IMR-90 (cell line): Measurements from ENCODE around the gene SPANXN3. TPM values are rescaled to one million over a fixed set of nuclear protein-coding genes. Genes with fewer than 3 reads are reported as not detected.

ENCODE experiments used
- ATAC-seq: fragments of 200-7000 bp; cut with Tn5 transposase; 2 replicates; pipeline ENCODE4 v1.9.1; 2020; ENCODE audit warnings: low read depth, mild to moderate bottlenecking, moderate library complexity
- BruUV-seq: library from RNA; stranded (reverse); fragments of 400-500 nt; replicated peaks from 2 replicates; lab custom pipeline; 2021; lab: Mats Ljungman, UMichigan
- CTCF ChIA-PET: fragments of 300-600 bp; formaldehyde crosslinking; extraction: SDS; loops from one replicate; lab custom pipeline; 2021; ENCODE audit warnings: antibody characterized with exemption; lab: Yijun Ruan, JAX
- POLR2A ChIA-PET: fragments of 300-600 bp; sonication (Branson Sonifier 250); formaldehyde crosslinking; loops from one replicate; lab custom pipeline; 2022; ENCODE audit warnings: antibody characterized with exemption; ENCODE audit not compliant: unreplicated experiment; lab: Charles Lee
- DNase-seq: peaks from one replicate; pipeline ENCODE4 v3.0.0; 2013
- H2AFZ ChIP-seq: replicated peaks from 2 replicates; pipeline ENCODE3; 2013; ENCODE audit warnings: low read length, mild to moderate bottlenecking; ENCODE audit not compliant: poor library complexity
- H2AK5ac ChIP-seq: 2 replicates; pipeline ENCODE4 v1.6.1; 2013; ENCODE audit warnings: low read depth, low read length, inconsistent platforms
- H2AK9ac ChIP-seq: replicated peaks from 2 replicates; pipeline ENCODE3; 2013; ENCODE audit warnings: mild to moderate bottlenecking, low read depth, low read length, moderate library complexity; ENCODE audit not compliant: poor library complexity
- H2BK120ac ChIP-seq: 2 replicates; pipeline ENCODE4 v1.6.1; 2013; ENCODE audit warnings: low read depth, low read length, inconsistent platforms
- H2BK15ac ChIP-seq: 3 replicates; pipeline ENCODE4 v1.6.1; 2013; ENCODE audit warnings: low read depth, low read length, inconsistent platforms
- H2BK20ac ChIP-seq: 2 replicates; pipeline ENCODE4 v1.6.1; 2013; ENCODE audit warnings: low read depth, mild to moderate bottlenecking, inconsistent platforms, low read length, moderate library complexity
- H2BK5ac ChIP-seq: 2 replicates; pipeline ENCODE4 v1.6.1; 2013; ENCODE audit warnings: mild to moderate bottlenecking, low read depth, low read length, inconsistent platforms; ENCODE audit not compliant: poor library complexity, severe bottlenecking
- H3K14ac ChIP-seq: replicated peaks from 2 replicates; pipeline ENCODE4 v1.6.1; 2013; ENCODE audit warnings: low read depth, low read length, inconsistent platforms
- H3K18ac ChIP-seq: 2 replicates; pipeline ENCODE4 v1.6.1; 2013; ENCODE audit warnings: low read depth, low read length, control low read depth
- H3K23ac ChIP-seq: 2 replicates; pipeline ENCODE4 v1.6.1; 2013; ENCODE audit warnings: low read depth, low read length, inconsistent platforms
- H3K27ac ChIP-seq: 2 replicates; pipeline ENCODE4 v1.5.1; 2013; ENCODE audit warnings: mild to moderate bottlenecking, control low read depth, low read length; ENCODE audit not compliant: insufficient read depth
- H3K27me3 ChIP-seq: 2 replicates; pipeline ENCODE4 v1.6.1; 2013; ENCODE audit warnings: low read length; ENCODE audit not compliant: control insufficient read depth, insufficient read depth
- H3K36me3 ChIP-seq: 2 replicates; pipeline ENCODE4 v1.6.1; 2013; ENCODE audit warnings: low read length, mixed read lengths; ENCODE audit not compliant: control insufficient read depth, insufficient read depth
- H3K4ac ChIP-seq: 2 replicates; pipeline ENCODE4 v1.6.1; 2013; ENCODE audit warnings: low read depth, low read length, inconsistent platforms
- H3K4me1 ChIP-seq: 2 replicates; pipeline ENCODE4 v1.6.1; 2013; ENCODE audit warnings: low read length, mixed read lengths; ENCODE audit not compliant: control insufficient read depth, insufficient read depth
- H3K4me2 ChIP-seq: 2 replicates; pipeline ENCODE4 v1.6.1; 2013; ENCODE audit warnings: low read depth, mild to moderate bottlenecking, control low read depth, low read length, moderate library complexity
- H3K4me3 ChIP-seq: 2 replicates; pipeline ENCODE4 v1.5.1; 2013; ENCODE audit warnings: low read depth, mild to moderate bottlenecking, control low read depth, low read length, moderate library complexity; ENCODE audit not compliant: insufficient read depth
- H3K56ac ChIP-seq: 2 replicates; pipeline ENCODE4 v1.6.1; 2013; ENCODE audit warnings: low read length, inconsistent platforms; ENCODE audit not compliant: insufficient read depth; ENCODE audit errors: extremely low read depth
- H3K79me1 ChIP-seq, 2 experiments: 2 replicates each; pipeline ENCODE4 v1.6.1; 2013; ENCODE audit warnings: low read length in 2 of 2, inconsistent platforms in 1 of 2, low read depth in 1 of 2
- H3K9ac ChIP-seq: 2 replicates; pipeline ENCODE4 v1.6.1; 2013; ENCODE audit warnings: low read depth, low read length, control low read depth
- H3K9me1 ChIP-seq: 2 replicates; pipeline ENCODE4 v1.6.1; 2013; ENCODE audit warnings: low read length, inconsistent platforms; ENCODE audit not compliant: insufficient read depth
- H3K9me3 ChIP-seq: 2 replicates; pipeline ENCODE4 v1.6.1; 2013; ENCODE audit warnings: low read length; ENCODE audit not compliant: control insufficient read depth, insufficient read depth
- H4K20me1 ChIP-seq: 2 replicates; pipeline ENCODE4 v1.6.1; 2013; ENCODE audit warnings: low read length, inconsistent platforms; ENCODE audit not compliant: insufficient read depth
- H4K5ac ChIP-seq: 2 replicates; pipeline ENCODE4 v1.6.1; 2013; ENCODE audit warnings: mild to moderate bottlenecking, low read depth, low read length, control low read depth
- H4K8ac ChIP-seq, 2 experiments: 2 replicates each; pipeline ENCODE4 v1.6.1; 2013; ENCODE audit warnings: low read depth in 2 of 2, low read length in 2 of 2, control low read depth in 1 of 2, inconsistent platforms in 1 of 2
- H4K91ac ChIP-seq: 2 replicates; pipeline ENCODE4 v1.6.1; 2013; ENCODE audit warnings: low read depth, low read length, inconsistent platforms; ENCODE audit not compliant: insufficient read depth
- BHLHE40 ChIP-seq: fragments of 150-350 bp; IDR thresholded peaks from 2 replicates; pipeline ENCODE4 v1.6.1; 2016; ENCODE audit warnings: mild to moderate bottlenecking, low read depth, low read length
- CEBPB ChIP-seq: IDR thresholded peaks from 2 replicates; pipeline ENCODE4 v1.6.1; 2012; ENCODE audit warnings: low read depth, low read length, improper control_type of control experiment
- CHD1 ChIP-seq: IDR thresholded peaks from 2 replicates; pipeline ENCODE4 v1.6.1; 2012; ENCODE audit warnings: low read depth, low read length, improper control_type of control experiment
- ELK1 ChIP-seq: fragments of 150-350 bp; IDR thresholded peaks from 2 replicates; pipeline ENCODE4 v1.6.1; 2016; ENCODE audit warnings: low read depth, mild to moderate bottlenecking, low read length, moderate library complexity, borderline replicate concordance
- FOS ChIP-seq: fragments of 150-350 bp; IDR thresholded peaks from 2 replicates; pipeline ENCODE4 v1.6.1; 2016; ENCODE audit warnings: low read depth, low read length
- MAFK ChIP-seq: IDR thresholded peaks from 2 replicates; pipeline ENCODE4 v1.6.1; 2012; ENCODE audit warnings: low read depth, low read length, improper control_type of control experiment
- MAZ ChIP-seq: IDR thresholded peaks from 2 replicates; pipeline ENCODE4 v1.6.1; 2012; ENCODE audit warnings: low read depth, mild to moderate bottlenecking, low read length, improper control_type of control experiment, moderate library complexity, borderline replicate concordance
- MXI1 ChIP-seq: IDR thresholded peaks from 2 replicates; pipeline ENCODE4 v1.6.1; 2012; ENCODE audit warnings: low read depth, mild to moderate bottlenecking, low read length, moderate library complexity, borderline replicate concordance
- NFE2L2 ChIP-seq: fragments of 150-350 bp; IDR thresholded peaks from 2 replicates; pipeline ENCODE4 v1.6.1; 2016; ENCODE audit warnings: low read depth, mild to moderate bottlenecking, low read length
- POLR2A ChIP-seq: IDR thresholded peaks from 2 replicates; pipeline ENCODE4 v1.6.1; 2012; ENCODE audit warnings: mild to moderate bottlenecking, low read depth, low read length
- RAD21 ChIP-seq: IDR thresholded peaks from 2 replicates; pipeline ENCODE4 v1.6.1; 2012; ENCODE audit warnings: low read length, improper control_type of control experiment
- RCOR1 ChIP-seq: IDR thresholded peaks from 2 replicates; pipeline ENCODE4 v1.6.1; 2012; ENCODE audit warnings: mild to moderate bottlenecking, low read length, improper control_type of control experiment; ENCODE audit not compliant: insufficient replicate concordance
- RFX5 ChIP-seq: IDR thresholded peaks from 2 replicates; pipeline ENCODE4 v1.8.0; 2012; ENCODE audit warnings: low read depth, mild to moderate bottlenecking, low read length, moderate library complexity
- SMC3 ChIP-seq: fragments of 150-350 bp; IDR thresholded peaks from 2 replicates; pipeline ENCODE4 v1.6.1; 2016; ENCODE audit warnings: low read depth, mild to moderate bottlenecking, antibody characterized with exemption, low read length, moderate library complexity
- USF2 ChIP-seq: fragments of 150-350 bp; IDR thresholded peaks from 2 replicates; pipeline ENCODE4 v1.6.1; 2017; ENCODE audit warnings: mild to moderate bottlenecking, antibody characterized with exemption, low read length, low read depth
- WGBS, 2 experiments: methylation state at CpG; one replicate each; pipeline versions ENCODE4 v1.1.5 to v1.1.7; 2013; ENCODE audit warnings: missing lambda C conversion rate in 2 of 2; ENCODE audit not compliant: insufficient read length in 1 of 2; ENCODE audit errors: extremely low coverage in 2 of 2; 5-methylcytosine and 5-hydroxymethylcytosine counted together
- dilution Hi-C: fragments of 300-500 bp; cut with HindIII; formaldehyde crosslinking; loops from one replicate; pipeline ENCODE4 v1.14.3; 2018; ENCODE audit warnings: low sequenced_read_pairs; ENCODE audit not compliant: unreplicated experiment
- in situ Hi-C: fragments of 300-500 bp; cut with MboI; formaldehyde crosslinking; loops from 3 replicates; pipeline ENCODE4 v1.14.3; 2019; ENCODE audit warnings: low sequenced_read_pairs, inconsistent platforms, mixed read lengths
- intact Hi-C: fragments of 100-400 bp; cut with micrococcal nuclease; formaldehyde crosslinking; loops from 2 replicates; pipeline ENCODE4 v1.10.0; 2022
- polyA plus RNA-seq, 3 experiments: library from polyadenylated mRNA; depleted of rRNA; stranded (reverse); fragments of >200 nt; gene quantifications; 2 replicates each; pipeline ENCODE4 v1.2.3, GENCODE V29; 2012; ENCODE audit warnings: low replicate concordance in 1 of 3
- total RNA-seq: library from RNA; depleted of rRNA; stranded (reverse); fragments of >200 nt; gene quantifications from 2 replicates; pipeline ENCODE4 v1.2.3, GENCODE V29; 2012
- TF ChIP-seq, protein P1 (sequence below): conservative IDR thresholded peaks from 2 replicates; pipeline ENCODE4 v1.5.1; 2012; ENCODE audit warnings: mild to moderate bottlenecking, low read depth, low read length, improper control_type of control experiment

The SPANXN3 gene
- total and polyA plus RNA-seq, 2 of the 4 experiments (the other 2 are of a cell fraction) = not detected

- dilution Hi-C loops (no loop called here), intact Hi-C loops (no loop called here), in situ Hi-C loops (no loop called here)
- DNase-seq = no peak
- Histone ChIP-seq H4K91ac (no peak overlapping the region), H2AK5ac (no peak overlapping the region), H3K14ac (no peak overlapping the region), H3K4ac (no peak overlapping the region), H2BK5ac (no peak overlapping the region), H2BK20ac (no peak overlapping the region), H3K4me2 (no peak overlapping the region), H3K36me3 (no peaks in the 10 kb centered on the region), H3K56ac (no peak overlapping the region), H2AFZ (no peak overlapping the region), H2BK120ac (no peak overlapping the region), H3K27ac (no peak overlapping the region), H3K9me1 (no peaks in the 10 kb centered on the region), H3K4me1 (no peaks in the 10 kb centered on the region), H2BK15ac (no peak overlapping the region), H3K9me3 (no peaks in the 10 kb centered on the region), H3K9ac (no peak overlapping the region), H4K20me1 (no peaks in the 10 kb centered on the region), H4K8ac (no peak overlapping the region), H3K27me3 (no peaks in the 10 kb centered on the region), H3K79me1 (no peaks in the 10 kb centered on the region), H3K4me3 (no peak overlapping the region), H4K5ac (no peak overlapping the region), H3K18ac (no peak overlapping the region), H2AK9ac (no peak overlapping the region), H3K23ac (no peak overlapping the region)
- no TSS peak for BruUV-seq
- ChIA-PET POLR2A (no interaction called here), CTCF (no interaction called here)
- no peak for TF ChIP-seq CEBPB
- no peak for TF ChIP-seq NFE2L2
- TF ChIP-seq USF2 = no peak
- TF ChIP-seq CHD1 = no peak
- no peak for TF ChIP-seq MAZ
- no peak for TF ChIP-seq BHLHE40
- TF ChIP-seq MAFK = no peak
- no peak for TF ChIP-seq FOS
- TF ChIP-seq RFX5 = no peak
- TF ChIP-seq RCOR1 = no peak
- TF ChIP-seq POLR2A = no peak
- TF ChIP-seq SMC3 = no peak
- TF ChIP-seq ELK1 = no peak
- TF ChIP-seq, protein P1, sequence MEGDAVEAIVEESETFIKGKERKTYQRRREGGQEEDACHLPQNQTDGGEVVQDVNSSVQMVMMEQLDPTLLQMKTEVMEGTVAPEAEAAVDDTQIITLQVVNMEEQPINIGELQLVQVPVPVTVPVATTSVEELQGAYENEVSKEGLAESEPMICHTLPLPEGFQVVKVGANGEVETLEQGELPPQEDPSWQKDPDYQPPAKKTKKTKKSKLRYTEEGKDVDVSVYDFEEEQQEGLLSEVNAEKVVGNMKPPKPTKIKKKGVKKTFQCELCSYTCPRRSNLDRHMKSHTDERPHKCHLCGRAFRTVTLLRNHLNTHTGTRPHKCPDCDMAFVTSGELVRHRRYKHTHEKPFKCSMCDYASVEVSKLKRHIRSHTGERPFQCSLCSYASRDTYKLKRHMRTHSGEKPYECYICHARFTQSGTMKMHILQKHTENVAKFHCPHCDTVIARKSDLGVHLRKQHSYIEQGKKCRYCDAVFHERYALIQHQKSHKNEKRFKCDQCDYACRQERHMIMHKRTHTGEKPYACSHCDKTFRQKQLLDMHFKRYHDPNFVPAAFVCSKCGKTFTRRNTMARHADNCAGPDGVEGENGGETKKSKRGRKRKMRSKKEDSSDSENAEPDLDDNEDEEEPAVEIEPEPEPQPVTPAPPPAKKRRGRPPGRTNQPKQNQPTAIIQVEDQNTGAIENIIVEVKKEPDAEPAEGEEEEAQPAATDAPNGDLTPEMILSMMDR = no peak
- TF ChIP-seq MXI1 = no peak
- TF ChIP-seq RAD21 = no peak
- WGBS, 2 experiments = no CpG with 5 or more reads among the region's 4 CpGs
- no peak for ATAC-seq
Measured at GRCh38 chrX:143476751-143477150, 40.5 kb downstream of the SPANXN3 start.
